ENCODE results near the gene PLEKHA8. TPM values are rescaled to one million over a fixed set of nuclear protein-coding genes. Genes with fewer than 3 reads are reported as not detected.

The PLEKHA8 gene
- total RNA-seq, 1 experiment from 2014 or later: 23.0 TPM

- Histone ChIP-seq H3K27ac (no peak overlapping the region), H3K4me3 (no peak overlapping the region), H3K4me2 (no peak overlapping the region), H2AFZ (no peak overlapping the region), H3K36me3 (ENCODE audit: low read depth) (no peaks in the 10 kb centered on the region), H3F3A (ENCODE audit: insufficient read depth, low read depth) (no peaks in the 10 kb centered on the region), H3K27me3 (ENCODE audit: insufficient read depth, low read depth) (no peaks in the 10 kb centered on the region), H3K79me2 (ENCODE audit: low read depth) (no peaks in the 10 kb centered on the region), H3K4me1 (replicated peaks; ENCODE audit: insufficient read depth) (peaks cover 11% of the 10 kb centered on the region), H3K9me2 (ENCODE audit: insufficient read depth) (no peaks in the 10 kb centered on the region), H3K9me3 (ENCODE audit: insufficient read depth, low read depth) (no peaks in the 10 kb centered on the region), H4K20me1 (ENCODE audit: insufficient read depth) (no peaks in the 10 kb centered on the region)
- intact Hi-C loops (cut with micrococcal nuclease; ENCODE audit: unreplicated experiment): no loop called here
- no peak for TF ChIP-seq EZH2 (IDR thresholded peaks at IDR 0.05; ENCODE audit: low read depth)
- no peak for TF ChIP-seq CTCF (conservative IDR thresholded peaks at IDR 0.05)
- no TSS peak for BruUV-seq (replicated peaks)
- POLR2A ChIA-PET (ENCODE audit: unreplicated experiment): no interaction called here
- CTCF ChIA-PET: no interaction called here
- DNase-seq: no peak
Observed at GRCh38 chr7:30086529-30086928, 58.3 kb downstream of the PLEKHA8 start.

- no TSS peak for BruUV-seq (replicated peaks)
- Histone ChIP-seq H3K36me3 (ENCODE audit: low read depth) (no peaks in the 10 kb centered on the region), H3K79me2 (ENCODE audit: low read depth) (no peaks in the 10 kb centered on the region), H2AFZ (no peak overlapping the region), H3K27me3 (ENCODE audit: insufficient read depth, low read depth) (no peaks in the 10 kb centered on the region), H3K9me3 (ENCODE audit: insufficient read depth, low read depth) (no peaks in the 10 kb centered on the region), H3K9me2 (ENCODE audit: insufficient read depth) (no peaks in the 10 kb centered on the region), H3K4me3 (no peak overlapping the region), H3K4me1 (replicated peaks; ENCODE audit: insufficient read depth) (peaks cover 16% of the 10 kb centered on the region), H3F3A (ENCODE audit: insufficient read depth, low read depth) (no peaks in the 10 kb centered on the region), H3K27ac (no peak overlapping the region), H3K4me2 (no peak overlapping the region), H4K20me1 (ENCODE audit: insufficient read depth) (no peaks in the 10 kb centered on the region)
- DNase-seq: no peak
- ChIA-PET CTCF (no interaction called here), POLR2A (ENCODE audit: unreplicated experiment) (no interaction called here)
- intact Hi-C loops (cut with micrococcal nuclease; ENCODE audit: unreplicated experiment): no loop called here
- TF ChIP-seq EZH2 (IDR thresholded peaks at IDR 0.05; ENCODE audit: low read depth) (no peak), CTCF (conservative IDR thresholded peaks at IDR 0.05) (no peak)
Observed at GRCh38 chr7:30087371-30087770, 59.2 kb downstream of the PLEKHA8 start.

GRCh38 chr7:30088362-30088761, 60.1 kb downstream of the PLEKHA8 start:
- Histone ChIP-seq H3K27ac (no peak overlapping the region), H2AFZ (no peak overlapping the region), H3K36me3 (ENCODE audit: low read depth) (no peaks in the 10 kb centered on the region), H3K4me1 (replicated peaks; ENCODE audit: insufficient read depth) (peaks cover 16% of the 10 kb centered on the region), H3K9me2 (ENCODE audit: insufficient read depth) (no peaks in the 10 kb centered on the region), H3K4me2 (no peak overlapping the region), H3K4me3 (no peak overlapping the region), H3K79me2 (ENCODE audit: low read depth) (no peaks in the 10 kb centered on the region), H3F3A (ENCODE audit: insufficient read depth, low read depth) (no peaks in the 10 kb centered on the region), H3K27me3 (ENCODE audit: insufficient read depth, low read depth) (no peaks in the 10 kb centered on the region), H3K9me3 (ENCODE audit: insufficient read depth, low read depth) (no peaks in the 10 kb centered on the region), H4K20me1 (ENCODE audit: insufficient read depth) (no peaks in the 10 kb centered on the region)
- ChIA-PET CTCF (no interaction called here), POLR2A (ENCODE audit: unreplicated experiment) (no interaction called here)
- TF ChIP-seq CTCF (conservative IDR thresholded peaks at IDR 0.05) (no peak), EZH2 (IDR thresholded peaks at IDR 0.05; ENCODE audit: low read depth) (no peak)
- BruUV-seq (replicated peaks): no TSS peak
- no peak for DNase-seq
- intact Hi-C loops (cut with micrococcal nuclease; ENCODE audit: unreplicated experiment): no loop called here

Data from PC-9 (cell line).